NCI-H524 treated with DMSO at 0.1 percent for 48 hours (cell line): ENCODE measurements around the gene KRT33B.
"Not testable (repeated sequence)": the region's sequence is repeated elsewhere in the genome, so short reads cannot be mapped to it uniquely, and the experiment has no call there.

Experiments used
- DNase-seq: peaks from one replicate; lab custom pipeline; 2025; lab: John Stamatoyannopoulos, UW

Gene KRT33B

GRCh38 chr17:41393826-41394225 lies 24.2 kb upstream of the KRT33B start:
- no peak for DNase-seq

DNA sequence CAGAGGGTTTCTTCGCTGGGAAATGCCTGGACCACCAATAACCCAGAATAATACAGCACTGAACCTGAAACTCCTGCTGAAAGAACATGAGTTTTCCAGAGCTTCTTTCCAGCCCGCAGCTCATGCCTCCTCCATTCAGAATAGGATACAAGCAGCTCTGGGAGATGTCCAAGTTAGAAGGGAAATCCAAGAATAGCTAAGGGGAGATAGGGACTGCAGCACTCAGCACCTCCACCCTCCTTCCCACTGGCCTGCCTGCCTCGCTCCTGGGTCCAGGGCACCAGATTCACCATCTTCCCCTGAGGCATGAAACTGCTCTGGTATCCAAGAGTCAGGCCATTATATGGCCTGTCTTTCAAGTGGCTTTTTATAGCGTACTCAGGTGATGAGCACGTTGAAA lies 23.7 kb upstream of the KRT33B start:
- DNase-seq: no peak

DNA sequence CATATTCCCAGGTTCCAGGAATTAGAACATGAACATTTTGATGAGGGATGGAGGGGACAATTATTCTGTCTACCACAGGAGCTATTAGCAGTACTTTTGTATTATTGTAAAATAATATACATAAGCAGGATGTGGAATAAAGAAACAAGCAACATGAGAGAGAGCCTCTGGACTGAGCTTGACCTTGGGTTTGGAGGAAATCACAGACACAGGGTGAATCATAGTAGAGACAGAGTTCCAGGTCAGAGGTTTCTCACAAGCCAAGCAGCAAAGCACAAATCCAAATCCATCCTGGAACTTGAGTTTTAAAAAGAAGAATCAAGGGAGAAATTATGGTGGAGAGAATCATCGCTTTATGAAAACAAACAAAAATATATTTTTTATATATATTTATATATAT lies 22.7 kb upstream of the KRT33B start:
- no peak for DNase-seq

DNA sequence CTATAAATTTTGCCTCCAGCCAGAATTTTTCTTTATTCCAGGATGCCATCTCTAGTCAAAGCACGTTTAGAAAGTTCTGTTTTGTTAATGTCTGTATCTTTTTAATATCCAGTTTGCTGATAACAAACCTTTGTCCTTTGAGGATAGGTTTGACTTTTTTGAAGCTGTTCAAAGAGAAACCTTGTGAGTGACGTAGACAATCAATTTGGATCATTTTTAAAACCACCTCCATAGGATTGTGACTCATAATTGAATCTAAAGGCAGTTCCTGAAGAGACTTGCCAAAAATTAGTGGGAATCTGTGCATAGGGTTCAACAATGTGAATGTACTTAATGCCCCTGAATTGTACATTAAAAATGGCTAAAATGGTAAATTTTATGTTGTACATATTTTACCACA lies 21.9 kb upstream of the KRT33B start:
- DNase-seq: no peak

DNA sequence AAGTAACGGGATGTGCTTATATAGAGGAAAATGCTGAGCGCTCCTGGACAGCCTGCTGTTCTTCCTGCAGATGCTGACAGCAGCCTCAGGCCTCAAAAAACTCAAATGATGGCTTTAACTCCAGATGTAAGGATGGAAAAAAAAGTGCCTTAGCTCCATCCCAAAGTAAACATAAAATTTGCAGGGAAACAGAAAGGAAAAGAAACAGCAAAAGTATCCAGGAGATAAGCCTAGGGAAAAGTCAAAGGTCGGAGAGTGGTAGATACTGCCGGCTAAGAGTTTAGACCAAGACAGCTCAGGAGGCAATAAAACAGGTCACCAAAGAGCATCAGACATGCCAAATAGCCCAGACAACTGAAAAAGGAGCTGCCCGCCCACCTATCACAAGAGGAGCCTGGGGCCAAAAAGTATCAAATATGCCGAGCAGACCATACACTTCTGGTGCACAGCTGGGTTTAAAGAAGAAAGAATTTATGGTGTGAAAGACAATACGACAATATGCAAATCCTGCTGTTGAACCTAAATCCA lies 20.9 kb upstream of the KRT33B start:
- DNase-seq: no peak

- no peak for DNase-seq
These were observed 18.1 kb upstream of the KRT33B start for GRCh38 chr17:41387670-41388069.

GRCh38 chr17:41386227-41386626 lies 16.6 kb upstream of the KRT33B start:
- no peak for DNase-seq

DNA sequence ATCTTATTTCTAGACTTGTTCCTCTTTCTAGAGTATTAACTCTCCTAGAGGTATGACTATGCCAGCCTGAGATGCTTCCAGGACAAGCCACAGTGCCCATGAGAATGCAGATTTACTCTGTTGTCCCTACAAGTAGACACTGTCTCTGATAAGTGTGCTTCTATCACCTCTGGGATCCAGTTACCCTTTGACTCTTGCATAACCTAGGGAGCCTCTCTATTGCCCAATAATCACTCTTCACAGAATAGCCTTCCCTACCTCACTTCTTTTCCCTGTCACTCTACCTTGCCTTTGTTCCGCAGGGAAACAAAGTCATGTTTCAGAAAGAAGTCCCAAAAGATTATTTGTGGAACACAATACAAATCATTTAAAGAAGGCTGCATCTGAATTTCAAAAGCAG lies 14.1 kb upstream of the KRT33B start:
- DNase-seq: no peak

DNA sequence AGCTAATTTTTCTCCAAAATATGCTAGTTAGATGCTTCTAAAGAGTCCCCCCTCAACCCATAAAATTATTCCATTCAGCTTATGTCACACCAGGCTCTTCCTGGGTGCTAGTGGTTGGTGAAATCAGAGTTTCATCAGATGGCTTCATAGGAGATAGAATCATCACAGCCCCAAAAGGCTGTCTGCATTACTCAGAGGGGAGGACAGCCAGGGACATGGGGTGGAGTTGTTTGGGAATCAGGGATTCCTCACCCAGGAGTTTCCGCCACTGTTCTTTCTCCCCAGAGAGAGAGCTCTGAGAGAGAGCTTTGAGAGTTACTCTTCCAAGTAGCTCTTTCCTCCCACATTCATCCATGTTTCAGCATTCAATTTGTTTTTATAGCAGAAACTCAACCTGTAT lies 12.8 kb upstream of the KRT33B start:
- DNase-seq: no peak

DNA sequence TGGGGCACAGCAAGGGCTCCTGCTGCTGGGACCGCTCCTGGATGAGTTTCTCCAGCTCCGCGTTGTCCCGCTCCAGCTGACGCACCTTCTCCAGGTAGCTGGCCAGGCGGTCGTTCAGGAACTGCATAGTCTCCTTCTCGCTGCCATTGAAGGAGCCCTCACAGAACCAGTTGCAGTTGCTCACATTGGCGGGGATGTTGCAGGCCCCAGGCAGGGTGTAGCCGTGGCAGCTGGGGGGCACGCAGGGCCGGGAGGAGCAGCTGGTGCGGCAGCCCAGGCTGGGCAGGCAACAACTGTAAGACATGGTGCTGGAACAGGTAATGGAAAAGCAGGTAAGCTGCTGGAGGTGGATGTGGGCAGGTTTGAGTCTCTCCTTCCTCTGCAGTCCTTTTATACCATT lies 12.3 kb upstream of the KRT33B start, which contains the start of gene KRT34:
Gene KRT34, minus strand, starts transcription at position 364 of the 400 bp plus-strand sequence. Its CDS starts 60 bp downstream, at position 304.
- DNase-seq: not testable (repeated sequence)

DNA sequence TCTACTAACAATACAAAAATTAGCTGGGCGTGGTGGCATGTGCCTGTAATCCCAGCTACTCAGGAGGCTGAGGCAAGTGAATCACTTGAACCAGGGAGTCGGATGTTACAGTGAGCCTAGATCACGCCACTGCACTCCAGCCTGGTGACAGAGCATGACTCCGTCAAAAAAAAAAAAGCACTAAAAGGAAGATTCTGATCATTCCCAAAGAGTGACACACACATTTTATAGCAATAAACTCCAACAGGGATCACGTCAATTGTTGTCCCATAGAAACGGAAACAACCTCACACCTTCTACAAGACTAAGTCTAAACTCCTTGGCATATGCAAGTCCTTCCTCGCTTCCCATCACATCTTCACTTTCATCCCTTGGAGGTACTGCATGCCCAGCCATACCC lies 10.5 kb upstream of the KRT33B start:
- DNase-seq: not testable (repeated sequence)

- DNase-seq: no peak
These were observed 7.9 kb upstream of the KRT33B start for GRCh38 chr17:41377546-41377945.

DNA sequence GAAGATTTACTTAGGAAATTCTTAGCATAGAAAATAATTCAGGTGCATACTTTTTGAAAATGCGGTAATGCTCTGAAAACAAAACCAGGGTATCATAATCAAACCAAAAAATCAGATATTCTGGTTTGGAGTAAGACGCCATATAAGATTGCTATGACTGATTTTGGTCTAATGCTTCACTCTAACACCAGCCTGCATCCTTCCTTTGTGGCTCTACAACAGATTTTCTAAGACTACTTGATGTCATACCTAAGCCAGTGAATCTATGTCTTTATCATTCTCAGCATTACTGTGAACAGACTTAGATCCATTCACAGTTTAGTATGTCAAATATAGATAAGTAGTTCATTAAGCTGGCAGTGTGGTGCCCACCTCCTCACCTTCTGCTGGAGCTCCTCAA lies 590 bp downstream of the KRT33B start:
- DNase-seq: no peak

DNA sequence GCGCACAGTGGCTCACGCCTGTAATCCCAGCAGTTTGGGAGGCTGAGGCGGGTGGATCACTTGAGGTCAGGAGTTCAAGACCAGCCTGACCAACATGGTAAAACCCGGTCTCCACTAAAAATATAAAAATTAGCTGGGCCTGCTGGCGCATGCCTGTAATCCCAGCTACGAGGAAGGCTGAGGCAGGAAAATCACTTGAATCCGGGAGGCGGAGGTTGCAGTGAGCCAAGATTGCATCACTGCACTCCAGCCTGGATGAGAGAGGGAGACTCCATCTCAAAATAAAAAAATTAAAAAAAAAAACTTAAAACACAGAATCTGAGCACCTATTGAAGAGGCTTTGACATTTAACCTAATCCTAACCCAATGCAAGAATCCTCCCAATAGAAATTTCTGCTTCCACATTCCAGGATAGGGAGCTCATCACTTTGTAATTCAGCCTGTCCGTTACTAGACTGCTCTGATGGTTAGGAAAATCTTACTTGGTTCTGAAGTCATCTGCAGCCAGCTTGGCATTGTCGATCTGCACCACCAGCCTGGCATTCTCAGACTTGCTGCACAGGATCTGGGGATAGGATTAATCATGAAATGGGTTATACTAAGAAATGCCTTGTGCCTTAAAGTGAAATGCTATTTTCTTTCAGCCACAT lies 2.1 kb downstream of the KRT33B start:
- no peak for DNase-seq

GRCh38 chr17:41366070-41366469 lies 3.5 kb downstream of the KRT33B start:
- DNase-seq: no peak

DNA sequence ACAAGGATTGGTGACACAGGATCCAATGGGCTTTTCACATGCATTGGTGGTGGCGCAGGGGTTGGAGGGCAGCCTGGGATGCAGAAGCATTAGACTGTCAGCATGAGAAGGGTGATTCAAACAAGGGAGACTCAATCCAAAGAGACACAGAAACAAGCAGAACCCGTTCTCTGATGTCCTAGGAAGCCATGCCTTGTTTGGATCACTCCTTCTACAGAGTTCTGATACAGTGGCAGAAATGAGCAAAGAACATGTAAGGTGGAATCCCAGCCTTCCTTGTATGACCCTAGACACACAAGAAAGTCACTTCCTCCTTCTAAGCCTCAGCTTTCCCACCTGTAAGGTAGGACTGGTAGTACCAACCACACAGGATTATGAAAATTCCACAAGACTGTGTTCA lies 5.7 kb downstream of the KRT33B start:
- no peak for DNase-seq

DNA sequence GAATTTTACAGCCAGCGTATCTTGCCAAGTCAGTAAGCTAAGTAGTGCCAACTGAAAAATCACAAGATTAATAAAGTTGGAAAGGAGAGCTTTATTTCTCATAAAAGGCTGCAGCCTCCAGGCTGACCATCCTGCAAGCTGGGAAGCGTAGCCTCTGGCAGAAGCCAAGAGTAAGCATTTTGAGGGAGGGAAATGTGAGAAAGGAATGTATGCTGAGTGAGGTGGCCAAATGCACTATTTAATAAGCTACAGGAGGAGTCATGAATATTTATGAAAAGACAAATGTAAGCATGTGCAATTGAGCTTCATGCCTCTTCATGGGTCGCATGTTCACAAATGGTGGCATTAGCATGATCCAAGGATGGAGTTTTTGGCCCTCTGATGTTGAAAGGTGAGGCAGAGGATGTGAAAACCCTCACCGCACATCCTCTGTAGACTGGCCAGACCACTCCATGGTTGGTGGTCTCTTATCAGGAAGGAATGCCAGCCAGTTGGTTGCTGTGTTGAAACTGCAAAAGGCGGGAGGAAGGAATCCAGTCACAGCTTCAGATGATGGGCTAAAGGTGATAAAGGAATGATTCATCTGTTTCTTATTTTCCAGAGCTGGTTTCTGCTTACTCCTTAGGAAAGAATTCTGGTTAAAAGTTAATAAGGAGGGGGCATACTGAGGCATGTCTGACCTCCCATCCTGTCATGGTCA lies 9.2 kb downstream of the KRT33B start:
- DNase-seq: no peak

DNA sequence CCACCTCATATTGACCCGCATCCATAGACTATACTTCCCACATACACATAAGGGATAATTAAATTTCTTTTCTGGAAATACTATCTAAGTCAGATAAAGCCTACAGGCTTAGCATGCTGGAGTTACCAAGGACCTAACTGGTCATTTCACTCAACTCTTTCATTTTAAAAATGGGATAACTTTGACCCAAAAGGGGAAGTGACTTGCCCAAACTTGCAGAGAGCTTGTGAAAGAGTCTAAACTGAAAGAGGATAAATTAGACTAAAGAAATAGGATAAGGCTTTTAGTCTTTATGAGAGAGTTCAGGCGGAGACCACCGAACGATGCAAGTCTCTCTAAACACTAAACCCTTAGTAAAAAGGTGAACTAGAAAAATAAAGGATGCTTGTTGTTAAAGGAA lies 15.1 kb downstream of the KRT33B start:
- no peak for DNase-seq

DNA sequence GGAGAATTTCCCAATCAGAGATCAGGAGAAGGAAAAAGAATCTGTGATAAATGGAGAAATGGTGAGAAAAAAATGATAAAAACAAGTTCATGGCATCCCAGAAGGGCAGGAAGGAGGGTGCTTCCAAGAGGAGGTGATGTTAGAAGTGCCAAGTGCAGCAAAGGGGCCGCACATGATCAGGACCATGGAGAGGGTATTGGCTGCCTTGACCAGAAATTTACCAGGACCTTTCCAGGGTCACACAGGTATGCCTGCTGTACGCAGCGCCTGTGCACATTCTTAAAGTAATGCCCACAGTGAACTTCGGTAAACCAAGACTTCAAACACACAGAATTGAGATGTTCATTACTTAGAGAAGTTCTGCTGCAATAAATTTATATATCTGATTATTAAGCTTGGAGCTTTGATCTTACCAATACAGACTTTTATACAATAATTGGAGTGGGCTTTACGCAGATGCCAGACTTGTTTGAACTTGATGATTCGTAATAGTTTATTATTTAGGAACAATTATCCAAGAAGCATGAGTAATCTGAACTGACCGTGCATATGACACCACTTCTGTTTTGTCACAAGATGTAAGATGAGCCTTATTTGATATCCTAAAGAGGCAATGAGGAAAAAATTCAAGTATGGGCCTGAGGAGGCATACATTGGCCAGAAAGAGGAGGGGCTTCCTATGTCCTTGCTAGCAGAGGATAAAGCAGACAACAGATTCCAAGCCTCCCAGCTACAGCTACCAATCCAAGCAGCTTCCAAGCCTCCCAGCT lies 16.8 kb downstream of the KRT33B start:
- no peak for DNase-seq

GRCh38 chr17:41351177-41351576 lies 18.4 kb downstream of the KRT33B start:
- no peak for DNase-seq

DNA sequence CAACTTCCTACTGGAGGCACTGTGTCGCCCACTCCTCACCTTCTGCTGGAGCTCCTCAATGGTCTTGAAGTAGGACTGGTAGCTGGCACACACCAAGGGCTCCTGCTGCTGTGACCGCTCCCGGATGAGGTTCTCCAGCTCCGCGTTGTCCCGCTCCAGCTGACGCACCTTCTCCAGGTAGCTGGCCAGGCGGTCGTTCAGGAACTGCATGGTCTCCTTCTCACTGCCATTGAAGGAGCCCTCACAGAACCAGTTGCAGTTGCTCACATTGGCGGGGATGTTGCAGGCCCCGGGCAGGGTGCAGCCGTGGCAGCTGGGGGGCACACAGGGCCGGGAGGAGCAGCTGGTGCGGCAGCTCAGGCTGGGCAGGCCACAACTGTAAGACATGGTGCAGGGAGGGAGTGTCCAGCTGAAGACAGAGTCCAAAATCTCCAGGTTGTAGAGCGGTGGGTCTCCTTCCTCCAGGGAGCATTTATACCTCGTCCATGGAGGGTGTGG lies 19.2 kb downstream of the KRT33B start, which contains the start of gene KRT33A:
Gene KRT33A, minus strand, starts transcription at position 448 of the 498 bp plus-strand sequence. Its CDS starts 61 bp downstream, at position 387.
- not testable (repeated sequence) for DNase-seq
